ENCODE results near the gene AASS. TPM values are rescaled to one million over a fixed set of nuclear protein-coding genes. Genes with fewer than 3 reads are reported as not detected.

The AASS gene
- total RNA-seq, 1 donor from 2014 or later = 70.2 TPM

GRCh38 chr7:122056977-122057376, 87.1 kb downstream of the AASS start:
- Mint-ChIP-seq H3K4me3 (ENCODE audit: low read depth) (no peak overlapping the region), H3K4me1 (ENCODE audit: low read depth) (peaks cover 9% of the 10 kb centered on the region), H3K36me3 (ENCODE audit: insufficient read depth) (no peaks in the 10 kb centered on the region), H3K27ac (no peak overlapping the region), H3K9me3 (ENCODE audit: low read depth) (no peaks in the 10 kb centered on the region), H3K27me3 (no peaks in the 10 kb centered on the region)
- TF ChIP-seq CTCF (IDR thresholded peaks at IDR 0.05; ENCODE audit: unreplicated experiment) = no peak
- no peak for DNase-seq (ENCODE audit: low spot score, unreplicated experiment)

GRCh38 chr7:122055073-122055472, 89.0 kb downstream of the AASS start:
- no peaks in the 10 kb centered on the region for H3K9me3 Mint-ChIP-seq (ENCODE audit: low read depth)
- no peak overlapping the region for H3K4me3 Mint-ChIP-seq (ENCODE audit: low read depth)
- peaks cover 9% of the 10 kb centered on the region for H3K4me1 Mint-ChIP-seq (ENCODE audit: low read depth)
- DNase-seq (ENCODE audit: low spot score, unreplicated experiment) = no peak
- no peak overlapping the region for H3K27ac Mint-ChIP-seq
- no peak for TF ChIP-seq CTCF (IDR thresholded peaks at IDR 0.05; ENCODE audit: unreplicated experiment)
- no peaks in the 10 kb centered on the region for H3K36me3 Mint-ChIP-seq (ENCODE audit: insufficient read depth)
- peaks cover 3% of the 10 kb centered on the region for H3K27me3 Mint-ChIP-seq

- TF ChIP-seq CTCF (IDR thresholded peaks at IDR 0.05; ENCODE audit: unreplicated experiment) = no peak
- Mint-ChIP-seq H3K27ac (no peak overlapping the region), H3K9me3 (ENCODE audit: low read depth) (no peaks in the 10 kb centered on the region), H3K4me3 (ENCODE audit: low read depth) (no peak overlapping the region), H3K27me3 (peaks cover 3% of the 10 kb centered on the region), H3K36me3 (ENCODE audit: insufficient read depth) (no peaks in the 10 kb centered on the region), H3K4me1 (ENCODE audit: low read depth) (peaks cover 5% of the 10 kb centered on the region)
- no peak for DNase-seq (ENCODE audit: low spot score, unreplicated experiment)
Observed at GRCh38 chr7:122054393-122054792, 89.7 kb downstream of the AASS start.

- no peaks in the 10 kb centered on the region for H3K36me3 Mint-ChIP-seq (ENCODE audit: insufficient read depth)
- TF ChIP-seq CTCF (IDR thresholded peaks at IDR 0.05; ENCODE audit: unreplicated experiment) = no peak
- no peaks in the 10 kb centered on the region for H3K27me3 Mint-ChIP-seq
- no peak overlapping the region for H3K27ac Mint-ChIP-seq
- no peak for DNase-seq (ENCODE audit: low spot score, unreplicated experiment)
- H3K9me3 Mint-ChIP-seq (ENCODE audit: low read depth) = no peaks in the 10 kb centered on the region
- no peak overlapping the region for H3K4me3 Mint-ChIP-seq (ENCODE audit: low read depth)
- H3K4me1 Mint-ChIP-seq (ENCODE audit: low read depth) = no peaks in the 10 kb centered on the region
Observed at GRCh38 chr7:122046402-122046801, 97.6 kb downstream of the AASS start.

GRCh38 chr7:122040147-122040546, 103.9 kb downstream of the AASS start:
- no peak for TF ChIP-seq CTCF (IDR thresholded peaks at IDR 0.05; ENCODE audit: unreplicated experiment)
- H3K4me3 Mint-ChIP-seq (ENCODE audit: low read depth) = no peak overlapping the region

More at GRCh38 chr7:122040147-122040546, 103.9 kb downstream of the AASS start:
- H3K27ac Mint-ChIP-seq = no peak overlapping the region
- H3K9me3 Mint-ChIP-seq (ENCODE audit: low read depth) = no peaks in the 10 kb centered on the region
- H3K36me3 Mint-ChIP-seq (ENCODE audit: insufficient read depth) = no peaks in the 10 kb centered on the region
- no peak for DNase-seq (ENCODE audit: low spot score, unreplicated experiment)
- H3K27me3 Mint-ChIP-seq = no peaks in the 10 kb centered on the region
- peaks cover 2% of the 10 kb centered on the region for H3K4me1 Mint-ChIP-seq (ENCODE audit: low read depth)
